ENCODE results near the gene DUSP12. TPM values are rescaled to one million over a fixed set of nuclear protein-coding genes. Genes with fewer than 3 reads are reported as not detected.

The DUSP12 gene
- total and polyA plus RNA-seq, 9 of the 15 experiments (the other 6 are each of a cell fraction or from before 2014, with no cell fraction given), result 10.4 to 81.4 (median 43.6) TPM

DNA sequence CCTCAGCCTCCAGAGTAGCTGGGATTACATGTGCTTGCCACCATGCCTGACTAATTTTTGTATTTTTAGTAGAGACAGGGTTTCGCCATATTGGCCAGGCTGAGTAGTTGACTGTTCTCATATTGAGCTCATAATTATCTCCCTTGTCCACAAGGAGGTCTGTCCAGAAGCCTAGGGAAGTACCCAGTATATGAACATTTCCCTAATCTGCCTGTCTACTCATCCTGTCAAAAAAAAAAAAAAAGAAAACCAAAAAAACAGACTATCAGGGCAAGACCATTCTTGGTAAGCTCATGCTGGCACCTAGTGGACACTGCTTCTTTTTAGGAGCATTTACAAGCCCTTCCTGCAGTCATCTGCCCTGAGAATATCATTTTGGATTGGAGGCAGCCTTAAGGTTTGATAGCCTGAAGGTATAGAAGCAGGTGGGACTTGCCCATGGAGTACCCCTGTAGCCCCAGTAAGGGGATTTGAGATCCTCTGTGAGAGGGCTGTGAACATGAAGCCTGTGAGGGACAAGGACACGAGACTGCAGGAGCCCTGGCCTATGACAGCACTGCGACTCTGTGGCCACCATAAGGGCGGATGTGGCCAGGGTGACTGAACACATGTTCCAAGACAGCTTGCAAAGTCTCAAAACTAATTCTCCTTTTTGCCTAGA is 10.8 kb upstream of the DUSP12 start (continued):
- TF ChIP-seq CEBPG (CRISPR knock-in tag; IDR thresholded peaks at IDR 0.05), result peak; percentile 44; the same call in 1 of the 2 replicates
- TF ChIP-seq CEBPG (tag; conservative IDR thresholded peaks at IDR 0.05 in 1 of 2, IDR thresholded peaks at IDR 0.05 in 1 of 2), result 0 out of 4 replicates have a peak, but pooled peaks of 1 of the 2 experiments have one; percentile 17
- TF ChIP-seq, protein P1, sequence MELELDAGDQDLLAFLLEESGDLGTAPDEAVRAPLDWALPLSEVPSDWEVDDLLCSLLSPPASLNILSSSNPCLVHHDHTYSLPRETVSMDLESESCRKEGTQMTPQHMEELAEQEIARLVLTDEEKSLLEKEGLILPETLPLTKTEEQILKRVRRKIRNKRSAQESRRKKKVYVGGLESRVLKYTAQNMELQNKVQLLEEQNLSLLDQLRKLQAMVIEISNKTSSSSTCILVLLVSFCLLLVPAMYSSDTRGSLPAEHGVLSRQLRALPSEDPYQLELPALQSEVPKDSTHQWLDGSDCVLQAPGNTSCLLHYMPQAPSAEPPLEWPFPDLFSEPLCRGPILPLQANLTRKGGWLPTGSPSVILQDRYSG (tag; conservative IDR thresholded peaks at IDR 0.05; ENCODE audit: low read depth), result no peak
- TF ChIP-seq HDAC8 (tag; IDR thresholded peaks at IDR 0.05), result no peak
- TF ChIP-seq ERF (CRISPR knock-in tag; IDR thresholded peaks at IDR 0.05), result no peak
- no peak for TF ChIP-seq CHCHD3 (CRISPR knock-in tag; IDR thresholded peaks at IDR 0.05)
- peak; percentile 31 for TF ChIP-seq DACH1 (IDR thresholded peaks at IDR 0.05; ENCODE audit: partially characterized antibody)
- TF ChIP-seq ARNT (IDR thresholded peaks at IDR 0.05), result peak; percentile 83 to 86
- peak; percentile 94 to 95 for TF ChIP-seq RAD21 (CRISPR knock-in tag; conservative IDR thresholded peaks at IDR 0.05 in 1 of 2, IDR thresholded peaks at IDR 0.05 in 1 of 2)
- TF ChIP-seq, protein P2, sequence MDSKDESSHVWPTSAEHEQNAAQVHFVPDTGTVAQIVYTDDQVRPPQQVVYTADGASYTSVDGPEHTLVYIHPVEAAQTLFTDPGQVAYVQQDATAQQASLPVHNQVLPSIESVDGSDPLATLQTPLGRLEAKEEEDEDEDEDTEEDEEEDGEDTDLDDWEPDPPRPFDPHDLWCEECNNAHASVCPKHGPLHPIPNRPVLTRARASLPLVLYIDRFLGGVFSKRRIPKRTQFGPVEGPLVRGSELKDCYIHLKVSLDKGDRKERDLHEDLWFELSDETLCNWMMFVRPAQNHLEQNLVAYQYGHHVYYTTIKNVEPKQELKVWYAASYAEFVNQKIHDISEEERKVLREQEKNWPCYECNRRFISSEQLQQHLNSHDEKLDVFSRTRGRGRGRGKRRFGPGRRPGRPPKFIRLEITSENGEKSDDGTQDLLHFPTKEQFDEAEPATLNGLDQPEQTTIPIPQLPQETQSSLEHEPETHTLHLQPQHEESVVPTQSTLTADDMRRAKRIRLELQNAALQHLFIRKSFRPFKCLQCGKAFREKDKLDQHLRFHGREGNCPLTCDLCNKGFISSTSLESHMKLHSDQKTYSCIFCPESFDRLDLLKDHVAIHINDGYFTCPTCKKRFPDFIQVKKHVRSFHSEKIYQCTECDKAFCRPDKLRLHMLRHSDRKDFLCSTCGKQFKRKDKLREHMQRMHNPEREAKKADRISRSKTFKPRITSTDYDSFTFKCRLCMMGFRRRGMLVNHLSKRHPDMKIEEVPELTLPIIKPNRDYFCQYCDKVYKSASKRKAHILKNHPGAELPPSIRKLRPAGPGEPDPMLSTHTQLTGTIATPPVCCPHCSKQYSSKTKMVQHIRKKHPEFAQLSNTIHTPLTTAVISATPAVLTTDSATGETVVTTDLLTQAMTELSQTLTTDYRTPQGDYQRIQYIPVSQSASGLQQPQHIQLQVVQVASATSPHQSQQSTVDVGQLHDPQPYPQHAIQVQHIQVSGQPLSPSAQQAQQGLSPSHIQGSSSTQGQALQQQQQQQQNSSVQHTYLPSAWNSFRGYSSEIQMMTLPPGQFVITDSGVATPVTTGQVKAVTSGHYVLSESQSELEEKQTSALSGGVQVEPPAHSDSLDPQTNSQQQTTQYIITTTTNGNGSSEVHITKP (IDR thresholded peaks at IDR 0.05; ENCODE audit: partially characterized antibody), result peak; percentile 39
- no peak for TF ChIP-seq SMARCC2 (IDR thresholded peaks at IDR 0.05; ENCODE audit: low read depth)
- TF ChIP-seq FOXM1 (IDR thresholded peaks at IDR 0.05; ENCODE audit: low read depth), result peak; percentile 71
- TF ChIP-seq FOXM1 (CRISPR knock-in tag; IDR thresholded peaks at IDR 0.05; ENCODE audit: low read depth), result no peak
- TF ChIP-seq MTA2 (IDR thresholded peaks at IDR 0.05; ENCODE audit: low read depth), result peak; percentile 38; the same call in 1 of the 2 replicates
- TF ChIP-seq PHF8 (IDR thresholded peaks at IDR 0.05; ENCODE audit: borderline replicate concordance, low read length), result no peak
- TF ChIP-seq PHB2 (IDR thresholded peaks at IDR 0.05; ENCODE audit: low read depth), result 0 out of 2 replicates have a peak, but pooled peaks have one; percentile 19
- TF ChIP-seq, protein P3, sequence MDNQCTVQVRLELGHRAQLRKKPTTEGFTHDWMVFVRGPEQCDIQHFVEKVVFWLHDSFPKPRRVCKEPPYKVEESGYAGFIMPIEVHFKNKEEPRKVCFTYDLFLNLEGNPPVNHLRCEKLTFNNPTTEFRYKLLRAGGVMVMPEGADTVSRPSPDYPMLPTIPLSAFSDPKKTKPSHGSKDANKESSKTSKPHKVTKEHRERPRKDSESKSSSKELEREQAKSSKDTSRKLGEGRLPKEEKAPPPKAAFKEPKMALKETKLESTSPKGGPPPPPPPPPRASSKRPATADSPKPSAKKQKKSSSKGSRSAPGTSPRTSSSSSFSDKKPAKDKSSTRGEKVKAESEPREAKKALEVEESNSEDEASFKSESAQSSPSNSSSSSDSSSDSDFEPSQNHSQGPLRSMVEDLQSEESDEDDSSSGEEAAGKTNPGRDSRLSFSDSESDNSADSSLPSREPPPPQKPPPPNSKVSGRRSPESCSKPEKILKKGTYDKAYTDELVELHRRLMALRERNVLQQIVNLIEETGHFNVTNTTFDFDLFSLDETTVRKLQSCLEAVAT (IDR thresholded peaks at IDR 0.05), result peak; percentile 47 to 57; a peak in 3 of 4 replicates
- no peak for TF ChIP-seq ZNF197 (CRISPR knock-in tag; IDR thresholded peaks at IDR 0.05; ENCODE audit: low read depth)
- no peak for TF ChIP-seq NR3C1 (CRISPR knock-in tag; IDR thresholded peaks at IDR 0.05)
- TF ChIP-seq TAF9B (IDR thresholded peaks at IDR 0.05; ENCODE audit: partially characterized antibody), result no peak
- no peak for TF ChIP-seq XRCC3 (IDR thresholded peaks at IDR 0.05)
- peak; percentile 21 for TF ChIP-seq ASH1L (IDR thresholded peaks at IDR 0.05; ENCODE audit: borderline replicate concordance, low read depth, partially characterized antibody)
- 0 out of 2 replicates have a peak, but pooled peaks have one; percentile 17 for TF ChIP-seq ELF1 (tag; IDR thresholded peaks at IDR 0.05)
